Fibroblast of lung (primary cell): ENCODE measurements around the gene APOBEC2.

Experiments
- CTCF ChIP-seq, 2 donors: IDR thresholded peaks in 1 of 2; conservative IDR thresholded peaks in 1 of 2; 1 replicate in 1 of 2; 2 replicates in 1 of 2; pipeline ENCODE4 v1.5.1; 2011 to 2012; ENCODE audit warnings: low read length in 2 of 2, control low read depth in 1 of 2, inconsistent platforms in 1 of 2, low read depth in 1 of 2, mild to moderate bottlenecking in 1 of 2
- EZH2 ChIP-seq: IDR thresholded peaks from 2 replicates; pipeline ENCODE4 v1.5.1; 2012; ENCODE audit warnings: low read length, control low read depth, mild to moderate bottlenecking; ENCODE audit errors: missing control alignments

- TF ChIP-seq CTCF (conservative IDR thresholded peaks at IDR 0.05 in 1 of 2, IDR thresholded peaks at IDR 0.05 in 1 of 2; ENCODE audit: low read depth in 1 of 2, low read length in 2 of 2) (no peak), EZH2 (no peak)
These were observed 19.8 kb downstream of the APOBEC2 start, which contains the start of gene NFYA for GRCh38 chr6:41072836-41073202.
